D721Med (cell line): Measurements from ENCODE around the gene CHMP6.
A peak's percentile ranks its signal among the peaks of the same experiment; 100 is the strongest.

Experiments
- DNase-seq: peaks from one replicate; pipeline ENCODE4 v3.0.0; 2011; ENCODE audit warnings: low spot score; ENCODE audit not compliant: insufficient read length
- FAIRE-seq: peaks from 2 replicates; lab custom pipeline; 2011; peaks lifted over from hg19 to GRCh38; lab: Jason Lieb, UNC
- CTCF ChIP-seq: IDR thresholded peaks from 2 replicates; pipeline ENCODE4 v1.5.1; 2012; ENCODE audit warnings: mild to moderate bottlenecking, control low read depth; ENCODE audit not compliant: insufficient read depth; ENCODE audit errors: missing control alignments

The CHMP6 gene

GRCh38 chr17:80991645-80992076 lies at the start of gene CHMP6:
Gene CHMP6, plus strand, starts transcription at chr17:80991841. Its CDS starts 78 bp downstream, at chr17:80991919.
- no peak for FAIRE-seq
- peak; percentile 15 for TF ChIP-seq CTCF

GRCh38 chr17:80942423-80943345 lies 49.0 kb upstream of the CHMP6 start:
- FAIRE-seq (no peak), DNase-seq (no peak)
- TF ChIP-seq CTCF: peak; percentile 25

More at GRCh38 chr17:80991645-80992076, at the start of gene CHMP6:
- peak; percentile 84 for DNase-seq

- no peak for DNase-seq
- TF ChIP-seq CTCF: no peak
- no peak for FAIRE-seq
These were observed 48.1 kb upstream of the CHMP6 start for GRCh38 chr17:80943346-80944145.

GRCh38 chr17:80944326-80944725 lies 47.3 kb upstream of the CHMP6 start:
- DNase-seq (no peak), FAIRE-seq (no peak)
- TF ChIP-seq CTCF: no peak

- DNase-seq: no peak
- no peak for TF ChIP-seq CTCF
- FAIRE-seq: no peak
These were observed 45.9 kb upstream of the CHMP6 start for GRCh38 chr17:80945736-80946135.

- no peak for TF ChIP-seq CTCF
- no peak for FAIRE-seq
- no peak for DNase-seq
These were observed 45.2 kb upstream of the CHMP6 start for GRCh38 chr17:80946449-80946848.
